Measurements from ENCODE around the gene ANKRD1.

Gene ANKRD1

GRCh38 chr10:90930971-90931871, 10.3 kb upstream of the ANKRD1 start:
- no peak for DNase-seq

GRCh38 chr10:90930070-90930837, 9.4 kb upstream of the ANKRD1 start:
- DNase-seq: no peak

- DNase-seq: no peak
These were observed 8.3 kb upstream of the ANKRD1 start for GRCh38 chr10:90929179-90929578.

GRCh38 chr10:90927293-90927692, 6.4 kb upstream of the ANKRD1 start:
- no peak for DNase-seq

GRCh38 chr10:90925079-90926029, 4.5 kb upstream of the ANKRD1 start:
- DNase-seq: no peak

GRCh38 chr10:90924552-90924951, 3.7 kb upstream of the ANKRD1 start:
- DNase-seq: no peak

- DNase-seq: no peak
These were observed 2.3 kb upstream of the ANKRD1 start for GRCh38 chr10:90923111-90923731.

- no peak for DNase-seq
These were observed 1.0 kb upstream of the ANKRD1 start for GRCh38 chr10:90921906-90922305.

- DNase-seq: no peak
These were observed 958 bp downstream of the ANKRD1 start for GRCh38 chr10:90919683-90920574.

- no peak for DNase-seq
These were observed 2.9 kb downstream of the ANKRD1 start for GRCh38 chr10:90917968-90918318.

- no peak for DNase-seq
These were observed 3.5 kb downstream of the ANKRD1 start for GRCh38 chr10:90917238-90917967.

GRCh38 chr10:90916392-90917237, 4.3 kb downstream of the ANKRD1 start:
- DNase-seq: no peak

- no peak for DNase-seq
These were observed 5.2 kb downstream of the ANKRD1 start for GRCh38 chr10:90915766-90916075.

- no peak for DNase-seq
These were observed 5.7 kb downstream of the ANKRD1 start for GRCh38 chr10:90914992-90915765.

GRCh38 chr10:90913774-90914420, 7.0 kb downstream of the ANKRD1 start:
- no peak for DNase-seq

GRCh38 chr10:90912854-90913479, 7.9 kb downstream of the ANKRD1 start:
- DNase-seq: no peak

- DNase-seq: no peak
These were observed 8.7 kb downstream of the ANKRD1 start for GRCh38 chr10:90912174-90912573.
